HG02884 (cell line): ENCODE data around the gene IRF9.

Source experiments
- ATAC-seq: cut with Tn5 transposase; IDR thresholded peaks from one replicate; pipeline ENCODE4 v1.9.1; 2021; ENCODE audit warnings: mild to moderate bottlenecking, moderate library complexity; ENCODE audit not compliant: unreplicated experiment

Gene IRF9

GRCh38 chr14:24130717-24131548, 30.1 kb upstream of the IRF9 start:
- no peak for ATAC-seq

GRCh38 chr14:24131549-24131966, 29.5 kb upstream of the IRF9 start:
- ATAC-seq, result no peak

- no peak for ATAC-seq
Observed at GRCh38 chr14:24132061-24132685, 28.9 kb upstream of the IRF9 start.

GRCh38 chr14:24132976-24133375, 28.1 kb upstream of the IRF9 start:
- no peak for ATAC-seq

GRCh38 chr14:24133735-24134134, 27.3 kb upstream of the IRF9 start:
- ATAC-seq, result no peak

- ATAC-seq, result no peak
Observed at GRCh38 chr14:24135584-24135833, 25.6 kb upstream of the IRF9 start.

- peak; percentile 74 for ATAC-seq
Observed at GRCh38 chr14:24135834-24136683, 25.0 kb upstream of the IRF9 start, which contains the start of gene PSME1. TSS of gene PSME1 (plus strand) at chr14:24136194. CDS start at chr14:24136263, 69 bp downstream.

- ATAC-seq, result no peak
Observed at GRCh38 chr14:24136684-24137528, 24.2 kb upstream of the IRF9 start.

GRCh38 chr14:24137529-24138395, 23.3 kb upstream of the IRF9 start:
- ATAC-seq, result no peak

GRCh38 chr14:24138396-24139271, 22.4 kb upstream of the IRF9 start:
- no peak for ATAC-seq

GRCh38 chr14:24139272-24139934, 21.7 kb upstream of the IRF9 start:
- no peak for ATAC-seq

GRCh38 chr14:24141097-24141880, 19.8 kb upstream of the IRF9 start, which contains the start of gene EMC9:
TSS of gene EMC9 (minus strand) at chr14:24141591. CDS start at chr14:24141304, 287 bp downstream.
- peak; percentile 72 for ATAC-seq

GRCh38 chr14:24143511-24143910, 17.6 kb upstream of the IRF9 start:
- ATAC-seq, result no peak

- no peak for ATAC-seq
Observed at GRCh38 chr14:24144451-24144850, 16.6 kb upstream of the IRF9 start.

- ATAC-seq, result no peak
Observed at GRCh38 chr14:24145219-24145618, 15.8 kb upstream of the IRF9 start.

- no peak for ATAC-seq
Observed at GRCh38 chr14:24145690-24146452, 15.2 kb upstream of the IRF9 start.
